ENCODE data around the gene CHML. TPM values are rescaled to one million over a fixed set of nuclear protein-coding genes. Genes with fewer than 3 reads are reported as not detected.

The CHML gene
- total RNA-seq, 1 donor from 2014 or later, result 1.2 TPM

- DNase-seq (ENCODE audit: low spot score in 2 of 2), result no peak
- H3K27ac ChIP-seq, result no peak overlapping the region
- intact Hi-C loops (cut with DNase I), result no loop called here
- no peaks in the 10 kb centered on the region for H3K4me1 ChIP-seq
- H3K4me3 ChIP-seq, result no peak overlapping the region
- H3K36me3 ChIP-seq, result no peaks in the 10 kb centered on the region
- no peaks in the 10 kb centered on the region for H3K27me3 ChIP-seq
- TF ChIP-seq CTCF (IDR thresholded peaks at IDR 0.05), result no peak
- no peaks in the 10 kb centered on the region for H3K9me3 ChIP-seq
These were observed 39.2 kb upstream of the CHML start for GRCh38 chr1:241679404-241679803.

GRCh38 chr1:241678536-241678935 lies 38.4 kb upstream of the CHML start:
- intact Hi-C loops (cut with DNase I), result no loop called here
- H3K4me1 ChIP-seq, result no peaks in the 10 kb centered on the region
- H3K4me3 ChIP-seq, result no peak overlapping the region
- H3K9me3 ChIP-seq, result no peaks in the 10 kb centered on the region
- no peak overlapping the region for H3K27ac ChIP-seq
- no peak for DNase-seq (ENCODE audit: low spot score in 2 of 2)
- H3K36me3 ChIP-seq, result no peaks in the 10 kb centered on the region
- no peak for TF ChIP-seq CTCF (IDR thresholded peaks at IDR 0.05)
- H3K27me3 ChIP-seq, result no peaks in the 10 kb centered on the region

- no peak for TF ChIP-seq CTCF (IDR thresholded peaks at IDR 0.05)
- H3K9me3 ChIP-seq, result no peaks in the 10 kb centered on the region
- intact Hi-C loops (cut with DNase I), result no loop called here
- DNase-seq (ENCODE audit: low spot score in 2 of 2), result no peak
- H3K36me3 ChIP-seq, result no peaks in the 10 kb centered on the region
- H3K27me3 ChIP-seq, result no peaks in the 10 kb centered on the region
- H3K4me1 ChIP-seq, result no peaks in the 10 kb centered on the region
- no peak overlapping the region for H3K27ac ChIP-seq
- H3K4me3 ChIP-seq, result no peak overlapping the region
These were observed 37.0 kb upstream of the CHML start for GRCh38 chr1:241677201-241677600.

- TF ChIP-seq CTCF (IDR thresholded peaks at IDR 0.05), result no peak
- Histone ChIP-seq H3K36me3 (no peaks in the 10 kb centered on the region), H3K9me3 (no peaks in the 10 kb centered on the region), H3K4me1 (no peaks in the 10 kb centered on the region), H3K27ac (no peak overlapping the region), H3K4me3 (no peak overlapping the region), H3K27me3 (no peaks in the 10 kb centered on the region)
- no peak for DNase-seq (ENCODE audit: low spot score in 2 of 2)
- intact Hi-C loops (cut with DNase I), result no loop called here
These were observed 35.8 kb upstream of the CHML start for GRCh38 chr1:241675983-241676382.

- Histone ChIP-seq H3K27ac (no peak overlapping the region), H3K4me1 (no peaks in the 10 kb centered on the region), H3K4me3 (no peak overlapping the region), H3K27me3 (no peaks in the 10 kb centered on the region), H3K36me3 (no peaks in the 10 kb centered on the region), H3K9me3 (no peaks in the 10 kb centered on the region)
- no peak for DNase-seq (ENCODE audit: low spot score in 2 of 2)
- TF ChIP-seq CTCF (IDR thresholded peaks at IDR 0.05), result no peak
- intact Hi-C loops (cut with DNase I), result no loop called here
These were observed 34.7 kb upstream of the CHML start for GRCh38 chr1:241674805-241675384.

GRCh38 chr1:241672301-241672700 lies 32.1 kb upstream of the CHML start:
- intact Hi-C loops (cut with DNase I), result no loop called here
- H3K9me3 ChIP-seq, result no peaks in the 10 kb centered on the region
- H3K27me3 ChIP-seq, result no peaks in the 10 kb centered on the region
- no peak overlapping the region for H3K27ac ChIP-seq
- H3K36me3 ChIP-seq, result no peaks in the 10 kb centered on the region
- H3K4me3 ChIP-seq, result no peak overlapping the region
- no peak for TF ChIP-seq CTCF (IDR thresholded peaks at IDR 0.05)
- no peaks in the 10 kb centered on the region for H3K4me1 ChIP-seq
- no peak for DNase-seq (ENCODE audit: low spot score in 2 of 2)
